ENCODE results near the gene FAM168B. TPM values are rescaled to one million over a fixed set of nuclear protein-coding genes. Genes with fewer than 3 reads are reported as not detected.
A peak's percentile ranks its signal among the peaks of the same experiment; 100 is the strongest.

FAM168B gene
- total and polyA plus RNA-seq, 3 donors from 2014 or later, result 76.3 to 165 (median 120) TPM

DNA sequence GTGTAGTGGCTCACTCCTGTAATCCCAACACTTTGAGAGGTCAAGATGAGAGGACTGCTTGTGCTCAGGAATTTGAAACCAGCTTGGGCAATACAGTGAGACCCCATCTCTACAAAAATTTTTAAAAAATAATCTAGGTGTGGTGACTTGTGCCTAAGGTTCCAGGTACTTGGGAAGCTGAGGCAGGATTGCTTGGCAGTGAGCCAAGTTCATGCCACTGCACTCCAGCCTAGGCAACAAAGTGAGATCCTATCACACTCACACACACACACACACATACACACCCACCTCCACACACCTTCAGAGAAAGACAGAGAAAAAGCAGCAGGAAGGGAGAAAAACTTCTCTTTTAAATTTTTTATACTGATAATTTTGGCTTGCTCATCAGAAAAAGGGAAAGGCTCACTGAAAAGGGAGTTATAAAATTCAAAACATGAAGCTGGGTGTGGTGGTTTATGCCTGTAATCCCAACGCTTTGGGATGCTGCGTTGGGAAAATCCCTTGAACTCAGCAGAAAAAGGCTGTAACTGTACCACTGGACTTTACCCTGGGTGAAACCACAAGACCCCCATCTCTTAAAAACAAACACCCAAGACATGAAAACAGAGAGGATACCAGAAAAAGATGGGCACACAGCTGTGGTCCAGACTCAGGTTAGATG is 25.7 kb downstream of the FAM168B start:
- peaks cover 11% of the 10 kb centered on the region for H3K4me1 ChIP-seq
- no peaks in the 10 kb centered on the region for H3K9me3 ChIP-seq
- intact Hi-C loops (cut with DNase I; ENCODE audit: low total_unique reads), result no loop called here
- no peak overlapping the region for H3K4me3 ChIP-seq
- no peak for TF ChIP-seq POLR2A (IDR thresholded peaks at IDR 0.05)
- TF ChIP-seq, protein P1, sequence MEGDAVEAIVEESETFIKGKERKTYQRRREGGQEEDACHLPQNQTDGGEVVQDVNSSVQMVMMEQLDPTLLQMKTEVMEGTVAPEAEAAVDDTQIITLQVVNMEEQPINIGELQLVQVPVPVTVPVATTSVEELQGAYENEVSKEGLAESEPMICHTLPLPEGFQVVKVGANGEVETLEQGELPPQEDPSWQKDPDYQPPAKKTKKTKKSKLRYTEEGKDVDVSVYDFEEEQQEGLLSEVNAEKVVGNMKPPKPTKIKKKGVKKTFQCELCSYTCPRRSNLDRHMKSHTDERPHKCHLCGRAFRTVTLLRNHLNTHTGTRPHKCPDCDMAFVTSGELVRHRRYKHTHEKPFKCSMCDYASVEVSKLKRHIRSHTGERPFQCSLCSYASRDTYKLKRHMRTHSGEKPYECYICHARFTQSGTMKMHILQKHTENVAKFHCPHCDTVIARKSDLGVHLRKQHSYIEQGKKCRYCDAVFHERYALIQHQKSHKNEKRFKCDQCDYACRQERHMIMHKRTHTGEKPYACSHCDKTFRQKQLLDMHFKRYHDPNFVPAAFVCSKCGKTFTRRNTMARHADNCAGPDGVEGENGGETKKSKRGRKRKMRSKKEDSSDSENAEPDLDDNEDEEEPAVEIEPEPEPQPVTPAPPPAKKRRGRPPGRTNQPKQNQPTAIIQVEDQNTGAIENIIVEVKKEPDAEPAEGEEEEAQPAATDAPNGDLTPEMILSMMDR (IDR thresholded peaks at IDR 0.05), result no peak
- no peak overlapping the region for H3K27ac ChIP-seq
- no peaks in the 10 kb centered on the region for H3K27me3 ChIP-seq
- H3K36me3 ChIP-seq (ENCODE audit: low read depth, missing control alignments), result no peaks in the 10 kb centered on the region
- 42 to 54% methylated on average over 2 of the region's 2 CpGs for WGBS, 2 donors
- no peak for DNase-seq

DNA sequence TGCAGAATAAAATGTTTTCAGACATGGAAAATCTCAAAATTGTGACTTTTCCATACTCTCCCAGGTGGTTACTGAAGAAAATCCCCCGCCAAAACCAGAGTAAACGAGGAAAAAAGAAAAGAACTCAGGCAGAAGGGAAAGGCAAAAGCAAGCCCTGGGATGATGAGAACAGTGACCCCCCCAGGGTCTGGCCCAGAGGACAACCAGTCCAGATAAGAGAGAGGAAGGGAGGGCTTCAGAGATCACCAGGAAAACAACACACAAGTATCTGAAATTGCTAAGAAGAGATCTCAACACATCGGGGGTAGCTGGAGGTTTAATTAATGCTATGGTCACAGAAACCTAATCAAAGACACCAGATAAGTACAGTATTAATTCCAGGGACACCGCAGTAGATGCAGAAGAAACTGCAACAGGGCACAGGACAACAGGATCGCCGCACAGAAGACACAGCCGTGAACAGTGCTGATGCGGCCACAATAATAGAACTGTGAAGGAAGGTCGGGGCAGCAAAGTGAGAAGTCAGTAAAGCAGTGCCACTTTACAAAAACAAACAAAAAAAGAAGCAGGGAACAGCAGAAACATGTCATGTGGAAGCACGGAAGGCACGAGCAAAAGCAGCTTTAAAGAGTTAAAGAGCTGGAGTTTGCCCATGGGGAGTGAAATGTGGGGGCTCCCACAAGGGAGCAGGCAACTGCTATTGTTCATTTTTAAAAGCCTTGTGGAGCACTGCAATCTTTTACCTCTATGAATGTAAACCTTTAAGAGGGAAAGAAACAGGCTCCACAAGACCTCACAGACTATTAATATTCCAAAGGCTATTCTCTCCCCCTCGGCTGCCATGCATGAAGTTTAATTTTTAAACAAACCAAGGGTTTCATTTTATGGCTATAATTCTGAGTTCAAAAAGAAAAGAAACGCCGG is 28.4 kb downstream of the FAM168B start:
- no peaks in the 10 kb centered on the region for H3K9me3 ChIP-seq
- no peak for DNase-seq
- no peak overlapping the region for H3K27ac ChIP-seq
- WGBS, 2 donors, result 48 to 55% methylated on average over 14 of the region's 14 CpGs
- H3K4me3 ChIP-seq, result no peak overlapping the region
- TF ChIP-seq, protein P1 (IDR thresholded peaks at IDR 0.05), result no peak
- no peak for TF ChIP-seq POLR2A (IDR thresholded peaks at IDR 0.05)
- H3K4me1 ChIP-seq, result peaks cover 25% of the 10 kb centered on the region
- no peaks in the 10 kb centered on the region for H3K36me3 ChIP-seq (ENCODE audit: low read depth, missing control alignments)
- no peaks in the 10 kb centered on the region for H3K27me3 ChIP-seq
- intact Hi-C loops (cut with DNase I; ENCODE audit: low total_unique reads), result no loop called here

DNA sequence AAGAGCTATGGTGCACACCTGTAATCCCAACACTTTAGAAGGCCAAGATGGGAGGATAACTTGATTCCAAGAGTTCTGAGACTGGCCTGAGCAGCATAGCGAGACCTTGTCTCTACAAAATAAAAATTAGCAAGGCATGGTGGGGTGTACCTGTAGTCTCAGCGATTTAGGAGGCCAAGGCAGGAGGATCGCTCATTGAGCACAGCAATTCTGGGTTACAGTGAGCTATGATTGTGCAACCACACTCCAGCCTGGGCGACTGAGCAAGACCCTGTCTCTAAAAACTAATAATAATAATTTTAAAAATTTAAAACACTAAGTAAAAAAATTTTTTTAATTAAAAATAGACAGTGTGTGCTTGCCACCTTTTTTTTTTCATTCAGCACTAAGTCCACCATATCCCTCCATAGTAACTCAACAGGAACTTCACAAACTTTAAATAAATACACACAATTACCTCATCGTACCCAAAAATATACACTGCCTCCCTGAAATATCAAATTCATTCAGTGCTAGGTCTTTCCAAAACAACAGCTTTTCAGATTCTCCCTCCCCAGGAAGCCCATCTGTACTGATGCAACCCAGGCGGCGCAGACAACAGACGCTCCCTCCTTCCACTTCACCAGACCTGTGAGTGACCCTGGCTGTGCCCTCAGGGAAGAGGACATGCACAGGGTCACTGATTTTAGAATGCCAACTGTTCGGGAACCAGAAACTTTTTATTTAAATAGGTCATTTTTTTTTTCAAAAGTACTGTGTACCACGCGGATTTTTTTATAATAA is 29.6 kb downstream of the FAM168B start:
- intact Hi-C loops (cut with DNase I; ENCODE audit: low total_unique reads), result no loop called here
- DNase-seq, result no peak
- WGBS, 2 donors, result 77% methylated on average over 11 of the region's 11 CpGs
- H3K27ac ChIP-seq, result no peak overlapping the region
- no peaks in the 10 kb centered on the region for H3K9me3 ChIP-seq
- H3K27me3 ChIP-seq, result no peaks in the 10 kb centered on the region
- H3K4me1 ChIP-seq, result peaks cover 25% of the 10 kb centered on the region
- TF ChIP-seq, protein P1 (IDR thresholded peaks at IDR 0.05), result no peak
- TF ChIP-seq POLR2A (IDR thresholded peaks at IDR 0.05), result no peak
- H3K4me3 ChIP-seq, result no peak overlapping the region
- H3K36me3 ChIP-seq (ENCODE audit: low read depth, missing control alignments), result no peaks in the 10 kb centered on the region

DNA sequence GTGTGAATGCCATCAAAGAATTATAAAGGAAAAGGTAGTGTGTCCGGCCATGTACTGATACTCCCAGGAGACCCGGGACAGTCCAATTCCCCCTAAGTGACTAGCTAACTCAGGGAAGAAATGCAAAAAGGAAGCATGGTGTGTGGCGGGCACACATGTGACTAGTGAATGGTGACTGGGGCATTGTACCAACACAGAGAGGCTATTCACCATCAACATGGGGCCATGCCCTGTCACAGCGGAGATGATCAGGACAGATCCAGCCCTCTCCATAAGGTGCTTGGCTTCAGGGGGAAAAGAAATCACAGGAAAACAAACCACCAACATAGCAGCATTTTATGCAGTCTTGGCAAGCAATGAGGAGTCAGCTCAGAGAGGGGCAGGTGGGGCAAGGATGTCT is 34.3 kb downstream of the FAM168B start:
- peak overlapping the region in 1 of 2 donors; percentile 9 for H3K27ac ChIP-seq
- TF ChIP-seq, protein P1 (IDR thresholded peaks at IDR 0.05), result no peak
- no peak for TF ChIP-seq POLR2A (IDR thresholded peaks at IDR 0.05)
- H3K36me3 ChIP-seq (ENCODE audit: low read depth, missing control alignments), result no peaks in the 10 kb centered on the region
- no peak overlapping the region for H3K4me3 ChIP-seq
- WGBS, 2 donors, result 86 to 88% methylated on average over 4 of the region's 4 CpGs
- intact Hi-C loops (cut with DNase I; ENCODE audit: low total_unique reads), result no loop called here
- no peaks in the 10 kb centered on the region for H3K27me3 ChIP-seq
- no peak for DNase-seq
- H3K4me1 ChIP-seq, result peaks cover 34% of the 10 kb centered on the region
- H3K9me3 ChIP-seq, result no peaks in the 10 kb centered on the region

Data from testis (tissue), 3 donors.